ENCODE data around the gene TMEM187. TPM values are rescaled to one million over a fixed set of nuclear protein-coding genes. Genes with fewer than 3 reads are reported as not detected.

The TMEM187 gene
- total RNA-seq, 1 experiment from 2014 or later, result 9.4 TPM

DNA sequence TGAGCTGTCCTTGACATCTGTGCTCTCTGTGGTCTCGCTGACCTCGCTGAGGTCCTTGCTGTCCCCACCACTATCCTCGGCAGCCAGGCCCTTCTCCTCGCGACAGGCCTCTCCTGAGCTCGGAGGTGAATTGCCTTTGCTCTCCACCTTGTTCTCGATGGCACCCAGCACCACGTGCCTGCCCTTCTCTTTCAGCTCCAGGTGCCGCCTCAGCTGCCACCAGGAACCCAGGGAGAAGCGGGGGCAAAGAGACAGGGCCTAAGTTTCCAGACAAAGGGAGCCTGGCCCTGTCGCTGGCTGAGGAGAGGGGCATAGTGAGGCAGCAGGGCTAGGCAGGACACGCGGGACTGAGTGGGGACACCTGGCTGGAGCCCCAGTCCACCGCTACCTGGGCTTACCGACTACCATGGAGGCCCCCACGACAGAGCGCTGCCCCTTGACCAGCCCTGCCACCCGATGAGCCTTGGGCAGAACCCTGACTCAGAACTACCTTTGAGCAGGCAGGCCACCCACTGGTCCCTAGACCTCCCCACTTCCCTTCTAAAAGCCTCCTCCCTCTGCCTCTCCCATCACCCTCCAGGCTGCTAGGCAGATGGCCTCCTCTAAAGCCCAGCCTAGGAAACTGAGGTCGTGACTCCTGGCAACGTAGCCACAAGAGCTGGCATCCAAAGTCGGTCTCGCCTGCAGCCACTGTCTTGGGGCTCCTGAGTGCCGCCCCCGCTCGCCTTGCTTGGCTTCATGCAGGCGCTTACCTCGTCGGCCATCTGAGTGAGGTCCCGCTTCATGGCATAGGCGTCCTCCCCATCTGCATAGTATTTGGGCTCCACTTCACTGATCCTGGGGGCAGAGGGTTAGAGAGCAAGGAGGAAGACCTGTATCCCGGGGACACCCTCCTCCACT is 42.3 kb upstream of the TMEM187 start:
- H3K36me3 Mint-ChIP-seq (ENCODE audit: insufficient read depth, unreplicated experiment), result peaks cover 58% of the 10 kb centered on the region

DNA sequence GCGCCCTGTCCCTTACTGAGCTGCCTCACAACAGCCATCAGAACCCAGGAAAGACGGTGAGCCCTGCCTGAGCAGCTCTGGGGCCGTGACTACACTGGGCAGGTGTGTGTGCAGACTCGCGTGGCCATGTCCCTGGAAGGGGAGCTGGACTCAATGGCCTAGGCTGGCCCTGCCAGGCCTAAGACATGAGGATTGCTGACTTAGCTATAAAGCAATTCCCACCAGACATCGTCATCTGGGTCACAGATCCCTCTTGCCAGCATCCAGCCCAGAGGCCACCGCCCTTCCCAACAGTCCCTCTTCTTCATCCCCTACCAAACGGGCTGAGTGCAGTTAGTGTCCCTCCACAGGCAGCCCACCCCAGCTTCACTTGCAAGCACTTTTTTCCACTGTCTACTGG is 41.4 kb upstream of the TMEM187 start:
- intact Hi-C loops (cut with micrococcal nuclease; ENCODE audit: unreplicated experiment), result no loop called here
- DNase-seq, result no peak
- no peaks in the 10 kb centered on the region for H3K9me3 Mint-ChIP-seq (ENCODE audit: low read depth, unreplicated experiment)
- peaks cover 63% of the 10 kb centered on the region for H3K36me3 Mint-ChIP-seq (ENCODE audit: insufficient read depth, unreplicated experiment)
- H3K4me3 Mint-ChIP-seq (ENCODE audit: low read depth, unreplicated experiment), result no peak overlapping the region
- H3K4me1 Mint-ChIP-seq (ENCODE audit: low read depth, unreplicated experiment), result peaks cover 8% of the 10 kb centered on the region
- H3K27ac Mint-ChIP-seq (ENCODE audit: unreplicated experiment), result no peak overlapping the region
- no peaks in the 10 kb centered on the region for H3K27me3 Mint-ChIP-seq (ENCODE audit: unreplicated experiment)
- BruUV-seq (replicated peaks), result no TSS peak
- CTCF ChIA-PET, result no interaction called here
- TF ChIP-seq, protein P1, sequence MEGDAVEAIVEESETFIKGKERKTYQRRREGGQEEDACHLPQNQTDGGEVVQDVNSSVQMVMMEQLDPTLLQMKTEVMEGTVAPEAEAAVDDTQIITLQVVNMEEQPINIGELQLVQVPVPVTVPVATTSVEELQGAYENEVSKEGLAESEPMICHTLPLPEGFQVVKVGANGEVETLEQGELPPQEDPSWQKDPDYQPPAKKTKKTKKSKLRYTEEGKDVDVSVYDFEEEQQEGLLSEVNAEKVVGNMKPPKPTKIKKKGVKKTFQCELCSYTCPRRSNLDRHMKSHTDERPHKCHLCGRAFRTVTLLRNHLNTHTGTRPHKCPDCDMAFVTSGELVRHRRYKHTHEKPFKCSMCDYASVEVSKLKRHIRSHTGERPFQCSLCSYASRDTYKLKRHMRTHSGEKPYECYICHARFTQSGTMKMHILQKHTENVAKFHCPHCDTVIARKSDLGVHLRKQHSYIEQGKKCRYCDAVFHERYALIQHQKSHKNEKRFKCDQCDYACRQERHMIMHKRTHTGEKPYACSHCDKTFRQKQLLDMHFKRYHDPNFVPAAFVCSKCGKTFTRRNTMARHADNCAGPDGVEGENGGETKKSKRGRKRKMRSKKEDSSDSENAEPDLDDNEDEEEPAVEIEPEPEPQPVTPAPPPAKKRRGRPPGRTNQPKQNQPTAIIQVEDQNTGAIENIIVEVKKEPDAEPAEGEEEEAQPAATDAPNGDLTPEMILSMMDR (IDR thresholded peaks at IDR 0.05; ENCODE audit: unreplicated experiment), result no peak

More for the DNA sequence above, 42.3 kb upstream of the TMEM187 start:
- no TSS peak for BruUV-seq (replicated peaks)
- H3K4me1 Mint-ChIP-seq (ENCODE audit: low read depth, unreplicated experiment), result peaks cover 8% of the 10 kb centered on the region
- no peak overlapping the region for H3K4me3 Mint-ChIP-seq (ENCODE audit: low read depth, unreplicated experiment)
- CTCF ChIA-PET, result no interaction called here
- TF ChIP-seq, protein P1 (IDR thresholded peaks at IDR 0.05; ENCODE audit: unreplicated experiment), result no peak
- H3K27me3 Mint-ChIP-seq (ENCODE audit: unreplicated experiment), result no peaks in the 10 kb centered on the region
- H3K27ac Mint-ChIP-seq (ENCODE audit: unreplicated experiment), result no peak overlapping the region
- DNase-seq, result no peak
- intact Hi-C loops (cut with micrococcal nuclease; ENCODE audit: unreplicated experiment), result no loop called here
- H3K9me3 Mint-ChIP-seq (ENCODE audit: low read depth, unreplicated experiment), result no peaks in the 10 kb centered on the region

DNA sequence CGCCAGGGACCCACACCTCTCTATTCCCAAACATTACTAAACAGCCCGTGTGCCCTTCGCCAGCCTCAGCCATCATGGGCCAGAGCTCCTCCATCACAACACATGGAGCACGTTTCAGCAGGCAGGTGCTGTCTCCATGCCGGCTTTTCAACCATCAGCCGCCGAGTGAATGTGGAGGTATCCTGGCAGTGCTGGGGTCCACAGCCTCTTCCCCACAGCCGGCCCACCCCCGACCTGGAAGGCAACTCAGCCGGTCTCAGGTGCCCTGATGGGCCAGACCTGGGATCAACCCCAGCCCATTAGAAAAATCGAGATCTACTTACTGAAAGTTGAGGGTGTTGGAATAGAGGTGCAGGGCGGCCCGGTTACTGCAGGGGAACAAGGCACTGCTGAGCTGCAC is 40.8 kb upstream of the TMEM187 start:
- H3K9me3 Mint-ChIP-seq (ENCODE audit: low read depth, unreplicated experiment), result no peaks in the 10 kb centered on the region
- H3K27me3 Mint-ChIP-seq (ENCODE audit: unreplicated experiment), result no peaks in the 10 kb centered on the region
- intact Hi-C loops (cut with micrococcal nuclease; ENCODE audit: unreplicated experiment), result no loop called here
- DNase-seq, result no peak
- H3K4me3 Mint-ChIP-seq (ENCODE audit: low read depth, unreplicated experiment), result no peak overlapping the region
- peaks cover 8% of the 10 kb centered on the region for H3K4me1 Mint-ChIP-seq (ENCODE audit: low read depth, unreplicated experiment)
- no peak overlapping the region for H3K27ac Mint-ChIP-seq (ENCODE audit: unreplicated experiment)
- CTCF ChIA-PET, result no interaction called here
- BruUV-seq (replicated peaks), result no TSS peak
- H3K36me3 Mint-ChIP-seq (ENCODE audit: insufficient read depth, unreplicated experiment), result peaks cover 59% of the 10 kb centered on the region
- TF ChIP-seq, protein P1 (IDR thresholded peaks at IDR 0.05; ENCODE audit: unreplicated experiment), result no peak

DNA sequence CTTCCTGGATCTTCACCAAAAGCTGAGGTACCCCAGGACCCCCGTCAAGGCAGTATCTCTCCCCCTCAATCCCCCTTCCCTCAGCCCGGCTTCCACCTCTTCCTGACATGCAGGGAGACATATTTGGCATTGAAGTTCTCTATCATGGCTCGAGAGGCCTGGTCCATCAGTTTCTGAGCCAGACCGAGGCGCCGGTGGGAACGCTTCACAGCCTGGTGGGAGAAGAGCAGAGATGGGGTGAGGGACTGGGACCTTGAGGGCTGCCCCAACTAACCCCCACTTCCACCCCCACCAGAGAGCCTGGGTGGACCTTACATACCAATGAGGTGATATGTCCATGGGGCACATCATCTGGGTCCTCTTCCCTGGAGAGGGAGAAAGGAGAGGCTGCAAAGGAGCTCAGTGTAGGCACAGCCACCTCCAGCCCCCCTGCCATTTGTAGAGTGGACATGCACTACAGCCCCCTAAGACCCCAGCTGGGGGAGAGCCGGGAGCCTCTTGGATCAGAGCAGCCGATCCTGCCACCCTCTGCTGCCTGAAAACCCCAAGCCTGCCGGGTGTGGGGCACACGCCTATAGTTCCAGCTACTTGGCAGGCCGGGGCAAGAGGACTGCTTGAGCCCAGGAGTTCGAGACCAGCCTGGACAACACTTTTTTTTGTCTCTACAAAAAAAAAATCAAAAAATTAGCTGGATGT is 40.2 kb upstream of the TMEM187 start:
- TF ChIP-seq, protein P1 (IDR thresholded peaks at IDR 0.05; ENCODE audit: unreplicated experiment), result no peak
- H3K27ac Mint-ChIP-seq (ENCODE audit: unreplicated experiment), result no peak overlapping the region
- no peak overlapping the region for H3K4me3 Mint-ChIP-seq (ENCODE audit: low read depth, unreplicated experiment)
- H3K9me3 Mint-ChIP-seq (ENCODE audit: low read depth, unreplicated experiment), result no peaks in the 10 kb centered on the region
- CTCF ChIA-PET, result no interaction called here
- DNase-seq, result no peak
- peaks cover 1% of the 10 kb centered on the region for H3K4me1 Mint-ChIP-seq (ENCODE audit: low read depth, unreplicated experiment)
- no peaks in the 10 kb centered on the region for H3K27me3 Mint-ChIP-seq (ENCODE audit: unreplicated experiment)
- no TSS peak for BruUV-seq (replicated peaks)
- H3K36me3 Mint-ChIP-seq (ENCODE audit: insufficient read depth, unreplicated experiment), result peaks cover 52% of the 10 kb centered on the region
- intact Hi-C loops (cut with micrococcal nuclease; ENCODE audit: unreplicated experiment), result no loop called here
